OCI-LY1 (cell line): ENCODE data around the gene C1QTNF9.
"Not testable (repeated sequence)": the region's sequence is repeated elsewhere in the genome, so short reads cannot be mapped to it uniquely, and the experiment has no call there.

Source experiments
- H2AFZ ChIP-seq: fragments of 200-600 bp; sonication (generic), shearing (Covaris generic); 2 replicates; pipeline ENCODE4 v1.6.0; 2014; ENCODE audit warnings: antibody characterized with exemption, mild to moderate bottlenecking, low read length
- H3F3A ChIP-seq: fragments of 200-600 bp; sonication (generic), shearing (Covaris generic); 2 replicates; pipeline ENCODE4 v1.6.0; 2014; ENCODE audit warnings: mild to moderate bottlenecking, antibody characterized with exemption, low read length, moderate library complexity; ENCODE audit not compliant: insufficient read depth
- H3K27ac ChIP-seq: fragments of 200-600 bp; sonication (generic); 2 replicates; pipeline ENCODE4 v1.5.1; 2014; ENCODE audit warnings: low read length, mixed run types, mild to moderate bottlenecking, low read depth; ENCODE audit not compliant: poor library complexity, severe bottlenecking
- H3K27me3 ChIP-seq: fragments of 200-600 bp; sonication (generic); 2 replicates; pipeline ENCODE4 v1.6.0; 2014; ENCODE audit warnings: antibody characterized with exemption, mild to moderate bottlenecking, low read length, moderate library complexity; ENCODE audit not compliant: insufficient read depth
- H3K36me3 ChIP-seq: fragments of 200-600 bp; sonication (generic); 2 replicates; pipeline ENCODE4 v1.6.1; 2014; ENCODE audit warnings: mild to moderate bottlenecking, antibody characterized with exemption, low read length, moderate library complexity, mixed read lengths; ENCODE audit not compliant: insufficient read depth
- H3K4me1 ChIP-seq: fragments of 200-600 bp; sonication (generic); 2 replicates; pipeline ENCODE4 v1.5.1; 2014; ENCODE audit warnings: mild to moderate bottlenecking, low read length, moderate library complexity; ENCODE audit not compliant: insufficient read depth, severe bottlenecking
- H3K4me2 ChIP-seq: fragments of 200-600 bp; sonication (generic), shearing (Covaris generic); 2 replicates; pipeline ENCODE4 v1.6.1; 2014; ENCODE audit warnings: low read length
- H3K4me3 ChIP-seq: fragments of 200-600 bp; sonication (generic); 2 replicates; pipeline ENCODE4 v1.5.1; 2014; ENCODE audit warnings: low read length, low read depth, mild to moderate bottlenecking, mixed read lengths; ENCODE audit not compliant: poor library complexity, severe bottlenecking
- H3K79me2 ChIP-seq: fragments of 200-600 bp; shearing (Covaris generic); 2 replicates; pipeline ENCODE4 v1.6.1; 2016; ENCODE audit warnings: mixed run types, low read length, mixed read lengths; ENCODE audit not compliant: insufficient read depth
- H3K9ac ChIP-seq: fragments of 200-600 bp; sonication (generic), shearing (Covaris generic); 2 replicates; pipeline ENCODE4 v1.6.1; 2014; ENCODE audit warnings: mild to moderate bottlenecking, low read length, mixed read lengths
- H3K9me2 ChIP-seq: fragments of 200-600 bp; sonication (generic), shearing (Covaris generic); 2 replicates; pipeline ENCODE4 v1.6.1; 2014; ENCODE audit warnings: low read depth, mild to moderate bottlenecking, low read length, mixed read lengths
- H3K9me3 ChIP-seq: fragments of 200-600 bp; shearing (Covaris generic); 2 replicates; pipeline ENCODE4 v1.6.1; 2014; ENCODE audit warnings: low read length, mixed read lengths
- H4K20me1 ChIP-seq: fragments of 200-600 bp; sonication (generic), shearing (Covaris generic); 2 replicates; pipeline ENCODE4 v1.6.0; 2016; ENCODE audit warnings: mild to moderate bottlenecking, low read length; ENCODE audit not compliant: insufficient read depth
- EZH2 ChIP-seq: fragments of 200-600 bp; sonication (generic), shearing (Covaris generic); IDR thresholded peaks from 2 replicates; pipeline ENCODE4 v1.8.0; 2017; ENCODE audit warnings: borderline replicate concordance, mixed run types, mild to moderate bottlenecking, antibody characterized with exemption, low read length, moderate library complexity, mixed read lengths
- TF ChIP-seq, protein P1 (sequence below): fragments of 200-600 bp; sonication (generic), shearing (Covaris generic); IDR thresholded peaks from 2 replicates; pipeline ENCODE4 v1.5.1; 2017; ENCODE audit warnings: mild to moderate bottlenecking, antibody characterized with exemption, low read length, moderate library complexity, mixed read lengths

Gene C1QTNF9

DNA sequence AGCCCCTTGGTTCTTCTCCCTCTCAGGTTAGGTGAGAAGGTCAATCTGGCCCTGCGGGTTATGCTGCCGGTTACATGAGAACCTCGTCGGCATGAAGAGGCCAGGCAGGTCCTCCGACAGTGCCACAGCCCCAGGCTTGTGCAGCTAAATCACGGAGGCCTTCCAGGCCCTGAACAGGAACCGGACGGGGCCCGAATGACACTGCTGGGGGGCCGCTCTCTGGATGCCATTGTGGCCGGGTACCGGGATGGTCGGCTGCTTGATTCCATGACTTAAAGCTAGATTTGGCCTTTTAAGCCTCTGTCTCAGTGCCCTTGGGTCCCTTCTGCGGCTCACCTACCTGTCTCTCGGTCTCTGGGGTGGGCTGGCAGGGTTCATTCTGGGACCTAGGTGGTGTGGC is 48.4 kb downstream of the C1QTNF9 start:
- H3K4me1 ChIP-seq, result no peaks in the 10 kb centered on the region
- no peak for TF ChIP-seq EZH2
- TF ChIP-seq, protein P1, sequence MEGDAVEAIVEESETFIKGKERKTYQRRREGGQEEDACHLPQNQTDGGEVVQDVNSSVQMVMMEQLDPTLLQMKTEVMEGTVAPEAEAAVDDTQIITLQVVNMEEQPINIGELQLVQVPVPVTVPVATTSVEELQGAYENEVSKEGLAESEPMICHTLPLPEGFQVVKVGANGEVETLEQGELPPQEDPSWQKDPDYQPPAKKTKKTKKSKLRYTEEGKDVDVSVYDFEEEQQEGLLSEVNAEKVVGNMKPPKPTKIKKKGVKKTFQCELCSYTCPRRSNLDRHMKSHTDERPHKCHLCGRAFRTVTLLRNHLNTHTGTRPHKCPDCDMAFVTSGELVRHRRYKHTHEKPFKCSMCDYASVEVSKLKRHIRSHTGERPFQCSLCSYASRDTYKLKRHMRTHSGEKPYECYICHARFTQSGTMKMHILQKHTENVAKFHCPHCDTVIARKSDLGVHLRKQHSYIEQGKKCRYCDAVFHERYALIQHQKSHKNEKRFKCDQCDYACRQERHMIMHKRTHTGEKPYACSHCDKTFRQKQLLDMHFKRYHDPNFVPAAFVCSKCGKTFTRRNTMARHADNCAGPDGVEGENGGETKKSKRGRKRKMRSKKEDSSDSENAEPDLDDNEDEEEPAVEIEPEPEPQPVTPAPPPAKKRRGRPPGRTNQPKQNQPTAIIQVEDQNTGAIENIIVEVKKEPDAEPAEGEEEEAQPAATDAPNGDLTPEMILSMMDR, result no peak
- no peaks in the 10 kb centered on the region for H3K79me2 ChIP-seq
- no peak overlapping the region for H2AFZ ChIP-seq
- H3K27ac ChIP-seq, result no peak overlapping the region
- no peak overlapping the region for H3K4me3 ChIP-seq
- no peaks in the 10 kb centered on the region for H3K27me3 ChIP-seq
- no peak overlapping the region for H3K4me2 ChIP-seq
- H3K36me3 ChIP-seq, result no peaks in the 10 kb centered on the region
- H4K20me1 ChIP-seq, result no peaks in the 10 kb centered on the region
- no peaks in the 10 kb centered on the region for H3K9me2 ChIP-seq
- no peaks in the 10 kb centered on the region for H3F3A ChIP-seq
- H3K9me3 ChIP-seq, result no peaks in the 10 kb centered on the region
- H3K9ac ChIP-seq, result no peak overlapping the region

DNA sequence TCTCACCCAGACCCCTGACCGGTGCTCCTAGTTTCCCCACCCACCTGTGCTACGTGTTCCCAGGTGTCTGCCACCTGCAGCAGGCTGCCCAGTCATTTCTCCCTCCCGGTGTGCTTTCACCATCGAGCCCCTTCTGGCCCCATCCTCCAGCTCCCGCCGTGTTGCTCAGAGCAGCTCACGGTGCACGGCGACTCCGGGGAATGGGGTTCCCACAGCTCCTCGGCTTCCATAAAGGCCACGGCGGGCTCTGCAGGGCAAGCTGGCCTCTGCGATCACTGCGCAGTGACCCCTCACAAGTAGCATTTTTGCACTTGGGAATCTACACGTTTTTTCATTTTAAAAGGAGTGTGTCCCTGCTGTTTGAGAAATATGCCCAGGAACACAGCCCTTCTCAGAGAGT is 49.5 kb downstream of the C1QTNF9 start:
- H4K20me1 ChIP-seq, H3K9me2 ChIP-seq, H3K4me2 ChIP-seq, H3F3A ChIP-seq, H3K4me1 ChIP-seq, H2AFZ ChIP-seq, H3K9me3 ChIP-seq, H3K27me3 ChIP-seq, H3K4me3 ChIP-seq, H3K9ac ChIP-seq, H3K79me2 ChIP-seq, H3K27ac ChIP-seq, H3K36me3 ChIP-seq: not testable (repeated sequence)

DNA sequence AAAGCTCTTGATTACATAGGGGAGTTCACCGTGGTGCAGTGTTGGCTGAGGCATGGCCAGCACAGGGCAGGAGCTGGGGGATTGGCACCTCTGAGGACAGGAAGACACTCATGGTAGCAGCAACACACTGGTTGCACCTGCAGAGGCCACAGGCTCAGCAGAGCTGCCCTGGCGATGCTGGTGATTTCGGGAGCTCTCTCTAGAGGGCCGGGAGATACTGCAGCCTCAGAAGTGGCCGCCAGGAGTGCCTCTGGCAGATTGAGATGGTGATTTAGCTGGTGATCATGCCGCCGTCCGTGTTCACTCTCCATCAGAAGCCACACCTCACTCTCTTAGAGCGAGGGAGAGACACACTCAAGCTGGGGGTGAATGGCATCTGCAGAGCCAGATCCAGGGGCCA is 49.9 kb downstream of the C1QTNF9 start:
- not testable (repeated sequence) for H3K9ac ChIP-seq, H3K27ac ChIP-seq, H3K4me2 ChIP-seq, H3K4me3 ChIP-seq, H4K20me1 ChIP-seq, H3K27me3 ChIP-seq, H3F3A ChIP-seq, H3K79me2 ChIP-seq, H3K36me3 ChIP-seq, H2AFZ ChIP-seq, H3K9me2 ChIP-seq, H3K4me1 ChIP-seq, H3K9me3 ChIP-seq

DNA sequence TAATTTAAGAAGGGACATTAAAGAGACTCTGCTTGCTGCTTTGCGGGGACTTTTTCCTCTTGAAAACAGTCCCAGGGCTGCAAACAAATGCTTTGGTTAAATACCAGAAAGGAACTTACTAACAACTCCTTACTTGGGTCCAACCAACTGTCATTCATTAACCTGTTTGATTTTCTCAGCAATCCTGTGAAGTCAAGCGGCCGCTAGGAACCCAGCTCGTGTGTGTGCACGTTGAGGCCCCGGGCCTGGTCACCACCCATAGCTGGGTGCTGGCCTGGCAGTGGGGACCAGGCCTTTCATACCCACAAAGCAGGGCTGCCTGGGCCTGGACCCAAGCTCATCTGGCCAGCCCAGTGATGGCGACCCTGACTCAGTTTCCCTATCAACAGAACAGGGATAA is 50.7 kb downstream of the C1QTNF9 start:
- H3K36me3 ChIP-seq, result no peaks in the 10 kb centered on the region
- H3K79me2 ChIP-seq, result no peaks in the 10 kb centered on the region
- no peak overlapping the region for H2AFZ ChIP-seq
- H3K9me3 ChIP-seq, result no peaks in the 10 kb centered on the region
- no peak overlapping the region for H3K4me2 ChIP-seq
- no peaks in the 10 kb centered on the region for H3K9me2 ChIP-seq
- no peaks in the 10 kb centered on the region for H3K4me1 ChIP-seq
- no peak overlapping the region for H3K27ac ChIP-seq
- no peaks in the 10 kb centered on the region for H3K27me3 ChIP-seq
- no peak overlapping the region for H3K4me3 ChIP-seq
- no peaks in the 10 kb centered on the region for H3F3A ChIP-seq
- no peak overlapping the region for H3K9ac ChIP-seq
- TF ChIP-seq, protein P1, result no peak
- TF ChIP-seq EZH2, result no peak
- no peaks in the 10 kb centered on the region for H4K20me1 ChIP-seq
